Neural crest cell (in vitro differentiated cells): Measurements from ENCODE around the gene SNTB2. TPM values are rescaled to one million over a fixed set of nuclear protein-coding genes. Genes with fewer than 3 reads are reported as not detected.
"Not testable (repeated sequence)": the region's sequence is repeated elsewhere in the genome, so short reads cannot be mapped to it uniquely, and the experiment has no call there.

Experiments
- DNase-seq: peaks from one replicate; pipeline ENCODE4 v3.0.0; 2021; ENCODE audit warnings: low read depth, mixed read lengths, low spot score
- H3K27ac Mint-ChIP-seq: one replicate; pipeline ENCODE4 v1.8.0; 2021; ENCODE audit warnings: mild to moderate bottlenecking, mixed read lengths; ENCODE audit not compliant: unreplicated experiment
- H3K27me3 Mint-ChIP-seq: 2 replicates; pipeline ENCODE4 v1.8.0; 2021; ENCODE audit warnings: low read depth, mild to moderate bottlenecking, mixed read lengths
- H3K36me3 Mint-ChIP-seq: 2 replicates; pipeline ENCODE4 v1.8.0; 2021; ENCODE audit warnings: low read depth, mild to moderate bottlenecking, mixed read lengths
- H3K4me1 Mint-ChIP-seq: 2 replicates; pipeline ENCODE4 v1.8.0; 2021; ENCODE audit warnings: mixed read lengths
- H3K4me3 Mint-ChIP-seq: one replicate; pipeline ENCODE4 v1.8.0; 2021; ENCODE audit warnings: mild to moderate bottlenecking, mixed read lengths
- H3K9me3 Mint-ChIP-seq: 2 replicates; pipeline ENCODE4 v1.8.0; 2021; ENCODE audit warnings: mixed read lengths
- CTCF ChIP-seq: fragments of 200-600 bp; sonication (generic); conservative IDR thresholded peaks from 2 replicates; pipeline ENCODE4 v1.5.0; 2021; ENCODE audit warnings: antibody characterized with exemption, mild to moderate bottlenecking
- total RNA-seq: library from RNA; stranded (reverse); gene quantifications from 2 replicates; pipeline ENCODE4 v1.2.1, GENCODE V29; 2021

SNTB2 gene
- total RNA-seq, 1 donor from 2014 or later, result 28.9 TPM

GRCh38 chr16:69276148-69277115, 89.5 kb downstream of the SNTB2 start:
- Mint-ChIP-seq H3K4me3 (no peak overlapping the region), H3K36me3 (peaks cover 18% of the 10 kb centered on the region), H3K9me3 (no peaks in the 10 kb centered on the region), H3K27me3 (no peaks in the 10 kb centered on the region), H3K27ac (no peak overlapping the region), H3K4me1 (no peaks in the 10 kb centered on the region)
- no peak for DNase-seq
- no peak for TF ChIP-seq CTCF

GRCh38 chr16:69277413-69277812, 90.4 kb downstream of the SNTB2 start:
- peaks cover 16% of the 10 kb centered on the region for H3K36me3 Mint-ChIP-seq
- no peak for DNase-seq
- H3K9me3 Mint-ChIP-seq, result no peaks in the 10 kb centered on the region
- no peaks in the 10 kb centered on the region for H3K27me3 Mint-ChIP-seq
- H3K4me1 Mint-ChIP-seq, result no peaks in the 10 kb centered on the region
- TF ChIP-seq CTCF, result no peak
- no peak overlapping the region for H3K4me3 Mint-ChIP-seq
- H3K27ac Mint-ChIP-seq, result no peak overlapping the region

GRCh38 chr16:69283851-69284250, 96.9 kb downstream of the SNTB2 start:
- Mint-ChIP-seq H3K9me3 (no peaks in the 10 kb centered on the region), H3K4me3 (no peak overlapping the region), H3K4me1 (no peaks in the 10 kb centered on the region), H3K27me3 (no peaks in the 10 kb centered on the region), H3K36me3 (peaks cover 5% of the 10 kb centered on the region), H3K27ac (no peak overlapping the region)
- DNase-seq, result no peak
- TF ChIP-seq CTCF, result no peak

- H3K4me3 Mint-ChIP-seq, result no peak overlapping the region
- no peaks in the 10 kb centered on the region for H3K9me3 Mint-ChIP-seq
- H3K4me1 Mint-ChIP-seq, result no peaks in the 10 kb centered on the region
- no peak for TF ChIP-seq CTCF
- peaks cover 8% of the 10 kb centered on the region for H3K36me3 Mint-ChIP-seq
- H3K27me3 Mint-ChIP-seq, result no peaks in the 10 kb centered on the region
- H3K27ac Mint-ChIP-seq, result no peak overlapping the region
- DNase-seq, result no peak
Measured at GRCh38 chr16:69285240-69285639, 98.3 kb downstream of the SNTB2 start.

- H3K27ac Mint-ChIP-seq, result no peak overlapping the region
- DNase-seq, result peak; percentile 18
- peak; percentile 83 for TF ChIP-seq CTCF
- H3K4me1 Mint-ChIP-seq, result no peaks in the 10 kb centered on the region
- peaks cover 6% of the 10 kb centered on the region for H3K36me3 Mint-ChIP-seq
- no peak overlapping the region for H3K4me3 Mint-ChIP-seq
- no peaks in the 10 kb centered on the region for H3K9me3 Mint-ChIP-seq
- no peaks in the 10 kb centered on the region for H3K27me3 Mint-ChIP-seq
Measured at GRCh38 chr16:69286941-69287713, 100.2 kb downstream of the SNTB2 start.

GRCh38 chr16:69291657-69292056, 104.7 kb downstream of the SNTB2 start:
- H3K27ac Mint-ChIP-seq, H3K4me3 Mint-ChIP-seq, H3K9me3 Mint-ChIP-seq, H3K27me3 Mint-ChIP-seq, H3K36me3 Mint-ChIP-seq, DNase-seq, H3K4me1 Mint-ChIP-seq: not testable (repeated sequence)
